Measurements from ENCODE around the gene PDXK. TPM values are rescaled to one million over a fixed set of nuclear protein-coding genes. Genes with fewer than 3 reads are reported as not detected.

Gene PDXK
- total and polyA plus RNA-seq, 2 of the 13 experiments (the other 11 are each of a cell fraction or from before 2014, with no cell fraction given), result 114 to 184 TPM

DNA sequence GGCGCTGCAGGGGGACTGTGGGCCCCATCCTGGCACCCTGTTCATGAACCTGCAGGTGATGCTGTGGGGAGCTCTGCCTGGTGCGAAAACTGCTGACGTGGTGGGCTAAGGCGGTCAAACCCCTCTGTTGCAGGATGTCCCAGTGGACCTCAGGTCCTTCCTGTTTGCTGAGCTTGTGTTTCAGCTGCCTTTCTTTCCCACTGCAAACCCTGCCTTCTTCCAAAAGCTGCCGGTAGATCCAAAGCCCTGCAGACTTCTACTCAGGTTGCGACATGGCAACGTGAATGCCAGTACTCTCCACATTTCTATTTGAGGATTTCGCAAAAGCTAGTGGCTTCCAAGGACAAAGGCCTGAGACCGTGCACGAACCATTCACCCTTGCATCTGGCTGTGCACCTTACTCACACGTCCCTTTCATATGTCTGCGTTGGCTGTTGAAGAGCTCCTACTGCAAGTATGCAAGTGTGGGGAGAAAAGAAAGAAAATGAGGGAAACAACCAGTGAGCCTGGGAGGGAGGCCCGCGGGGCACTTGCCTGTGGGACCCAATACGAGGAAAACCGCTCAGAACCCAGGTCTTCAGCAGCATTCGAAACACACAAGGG lies 64.3 kb downstream of the PDXK start (continued):
- TF ChIP-seq, protein P1, sequence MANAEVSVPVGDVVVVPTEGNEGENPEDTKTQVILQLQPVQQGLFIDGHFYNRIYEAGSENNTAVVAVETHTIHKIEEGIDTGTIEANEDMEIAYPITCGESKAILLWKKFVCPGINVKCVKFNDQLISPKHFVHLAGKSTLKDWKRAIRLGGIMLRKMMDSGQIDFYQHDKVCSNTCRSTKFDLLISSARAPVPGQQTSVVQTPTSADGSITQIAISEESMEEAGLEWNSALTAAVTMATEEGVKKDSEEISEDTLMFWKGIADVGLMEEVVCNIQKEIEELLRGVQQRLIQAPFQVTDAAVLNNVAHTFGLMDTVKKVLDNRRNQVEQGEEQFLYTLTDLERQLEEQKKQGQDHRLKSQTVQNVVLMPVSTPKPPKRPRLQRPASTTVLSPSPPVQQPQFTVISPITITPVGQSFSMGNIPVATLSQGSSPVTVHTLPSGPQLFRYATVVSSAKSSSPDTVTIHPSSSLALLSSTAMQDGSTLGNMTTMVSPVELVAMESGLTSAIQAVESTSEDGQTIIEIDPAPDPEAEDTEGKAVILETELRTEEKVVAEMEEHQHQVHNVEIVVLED (CRISPR knock-in tag; IDR thresholded peaks at IDR 0.05; ENCODE audit: borderline replicate concordance), result peak; percentile 66; the same call in 1 of the 2 replicates
- TF ChIP-seq XRCC5 (optimal IDR thresholded peaks at IDR 0.05; ENCODE audit: low read length), result peak; percentile 29

DNA sequence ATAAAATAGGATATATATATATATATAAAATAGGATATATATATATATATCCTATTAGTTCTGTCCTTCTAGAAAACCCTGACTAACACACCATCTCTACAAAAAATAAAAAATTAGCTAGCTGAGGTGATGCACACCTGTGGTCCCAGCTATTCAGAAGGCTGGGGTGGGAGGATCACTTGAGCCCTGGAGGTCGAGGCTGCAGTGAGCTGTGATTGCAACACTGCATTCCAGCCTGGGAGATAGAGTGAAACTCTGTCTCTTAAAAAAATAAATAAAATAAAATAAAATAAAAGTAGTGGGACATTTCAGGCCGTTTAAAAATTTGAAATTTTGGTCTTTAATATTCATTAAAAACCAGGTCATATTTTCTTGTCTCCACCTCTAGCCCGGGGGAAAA lies 66.2 kb downstream of the PDXK start:
- Histone ChIP-seq H3K9me3 (ENCODE audit: low read length) (no peaks in the 10 kb centered on the region), H3K4me2 (ENCODE audit: low read depth, low read length) (no peak overlapping the region), H3K27ac (ENCODE audit: extremely low read length, insufficient read depth, low read length) (peak overlapping the region; percentile 20), H3K27me3 (ENCODE audit: control insufficient read depth in 1 of 2, insufficient read depth in 2 of 2, low read length in 2 of 2) (no peaks in the 10 kb centered on the region; a peak in 1 of 5 replicates), H4K20me1 (ENCODE audit: insufficient read depth, low read length) (no peaks in the 10 kb centered on the region), H3K4me3 (replicated peaks in 1 of 3; ENCODE audit: insufficient read depth in 1 of 3, low read depth in 2 of 3, low read length in 3 of 3) (no peak overlapping the region), H2AFZ (ENCODE audit: low read length) (no peak overlapping the region), H3K36me3 (replicated peaks in 1 of 2; ENCODE audit: control insufficient read depth in 1 of 2, insufficient read depth in 2 of 2, low read length in 2 of 2) (no peaks in the 10 kb centered on the region), H3K9ac (ENCODE audit: insufficient read depth, low read depth, low read length) (no peak overlapping the region), H3K79me2 (ENCODE audit: insufficient read depth, low read length) (peaks cover 7% of the 10 kb centered on the region), H3K4me1 (ENCODE audit: insufficient read depth, low read length) (peaks cover 47% of the 10 kb centered on the region)
- CTCF ChIA-PET (ENCODE audit: low intra/inter-chr PET ratio, low total read pairs), result no interaction called here
- no peak for ATAC-seq
- in situ Hi-C loops (cut with HindIII; ENCODE audit: extremely low pct_ligation_motif_present, low pct_unique_long_range_greater_than_20kb) (no loop called here), intact Hi-C loops (cut with micrococcal nuclease; ENCODE audit: unreplicated experiment) (no loop called here)
- FAIRE-seq, result no peak
- 17% methylated on average over 3 of the region's 3 CpGs for WGBS (ENCODE audit: low lambda C conversion rate)
- POLR2A ChIA-PET, result no interaction called here
- TF ChIP-seq SAFB2 (CRISPR knock-in tag; IDR thresholded peaks at IDR 0.05; ENCODE audit: borderline replicate concordance, low read depth) (no peak), RORA (CRISPR knock-in tag; IDR thresholded peaks at IDR 0.05) (no peak), TEAD3 (CRISPR knock-in tag; optimal IDR thresholded peaks at IDR 0.05; ENCODE audit: borderline replicate concordance) (peak; percentile 73), CEBPG (CRISPR knock-in tag; IDR thresholded peaks at IDR 0.05) (peak; percentile 73), CEBPB (IDR thresholded peaks at IDR 0.05; ENCODE audit: borderline replicate concordance, low read depth, low read length) (peak; percentile 52), ETV6 (CRISPR knock-in tag; conservative IDR thresholded peaks at IDR 0.05) (no peak), SMC3 (IDR thresholded peaks at IDR 0.05; ENCODE audit: low read length) (no peak), NR2F1 (CRISPR knock-in tag; IDR thresholded peaks at IDR 0.05) (no peak)
- TF ChIP-seq, protein P2, sequence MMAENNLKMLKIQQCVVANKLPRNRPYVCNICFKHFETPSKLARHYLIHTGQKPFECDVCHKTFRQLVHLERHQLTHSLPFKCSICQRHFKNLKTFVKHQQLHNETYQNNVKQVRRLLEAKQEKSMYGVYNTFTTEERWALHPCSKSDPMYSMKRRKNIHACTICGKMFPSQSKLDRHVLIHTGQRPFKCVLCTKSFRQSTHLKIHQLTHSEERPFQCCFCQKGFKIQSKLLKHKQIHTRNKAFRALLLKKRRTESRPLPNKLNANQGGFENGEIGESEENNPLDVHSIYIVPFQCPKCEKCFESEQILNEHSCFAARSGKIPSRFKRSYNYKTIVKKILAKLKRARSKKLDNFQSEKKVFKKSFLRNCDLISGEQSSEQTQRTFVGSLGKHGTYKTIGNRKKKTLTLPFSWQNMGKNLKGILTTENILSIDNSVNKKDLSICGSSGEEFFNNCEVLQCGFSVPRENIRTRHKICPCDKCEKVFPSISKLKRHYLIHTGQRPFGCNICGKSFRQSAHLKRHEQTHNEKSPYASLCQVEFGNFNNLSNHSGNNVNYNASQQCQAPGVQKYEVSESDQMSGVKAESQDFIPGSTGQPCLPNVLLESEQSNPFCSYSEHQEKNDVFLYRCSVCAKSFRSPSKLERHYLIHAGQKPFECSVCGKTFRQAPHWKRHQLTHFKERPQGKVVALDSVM (CRISPR knock-in tag; IDR thresholded peaks at IDR 0.05), result peak; percentile 88
- BruUV-seq (replicated peaks), result no TSS peak
- DNase-seq (ENCODE audit: low spot score), result no peak

All from HepG2 (cell line).